H1 (cell line): ENCODE results near the gene CYP51A1. TPM values are rescaled to one million over a fixed set of nuclear protein-coding genes. Genes with fewer than 3 reads are reported as not detected.

Experiments
- CTCF ChIA-PET: fragments of 300-600 bp; sonication (Branson Sonifier 250); formaldehyde crosslinking; loops from one replicate; lab custom pipeline; 2021; ENCODE audit not compliant: partially characterized antibody; lab: Charles Lee
- POLR2A ChIA-PET: fragments of 300-600 bp; sonication (Branson Sonifier 250); formaldehyde crosslinking; loops from one replicate; lab custom pipeline; 2021; ENCODE audit warnings: inconsistent platforms; ENCODE audit not compliant: partially characterized antibody; lab: Charles Lee
- DNase-seq, 2 experiments: peaks; one replicate each; pipeline versions ENCODE4 v3.0.0 to v3.0.0-alpha.2; 2010 to 2022; ENCODE audit warnings: low spot score in 2 of 2, low read depth in 1 of 2, mixed read lengths in 1 of 2
- FAIRE-seq: peaks from 2 replicates; lab custom pipeline; 2011; peaks lifted over from hg19 to GRCh38; lab: Jason Lieb, UNC
- H2AFZ ChIP-seq: 2 replicates; pipeline ENCODE4 v1.8.1; 2012; ENCODE audit warnings: low read length, inconsistent platforms
- H2AK5ac ChIP-seq: 2 replicates; pipeline ENCODE4 v1.6.1; 2013; ENCODE audit warnings: low read depth, low read length
- H2BK120ac ChIP-seq: replicated peaks from 2 replicates; pipeline ENCODE3; 2013; ENCODE audit warnings: low read depth, low read length, inconsistent platforms
- H2BK12ac ChIP-seq: 2 replicates; pipeline ENCODE4 v1.6.1; 2013; ENCODE audit warnings: low read depth, low read length
- H2BK15ac ChIP-seq: 2 replicates; pipeline ENCODE4 v1.6.1; 2013; ENCODE audit warnings: low read length
- H2BK20ac ChIP-seq: 2 replicates; pipeline ENCODE4 v1.6.1; 2013; ENCODE audit warnings: low read length
- H2BK5ac ChIP-seq: 2 replicates; pipeline ENCODE4 v1.6.1; 2013; ENCODE audit warnings: low read depth, low read length
- H3K14ac ChIP-seq: 2 replicates; pipeline ENCODE4 v1.6.1; 2013; ENCODE audit warnings: inconsistent platforms; ENCODE audit not compliant: insufficient read length
- H3K18ac ChIP-seq: 2 replicates; pipeline ENCODE4 v1.6.1; 2013; ENCODE audit warnings: low read length; ENCODE audit errors: extremely low read depth
- H3K23ac ChIP-seq: 2 replicates; pipeline ENCODE4 v1.6.1; 2013; ENCODE audit warnings: inconsistent platforms; ENCODE audit not compliant: insufficient read length
- H3K23me2 ChIP-seq: 2 replicates; pipeline ENCODE4 v1.6.1; 2013; ENCODE audit warnings: low read depth, low read length
- H3K27ac ChIP-seq: 2 replicates; pipeline ENCODE4 v1.6.1; 2011; ENCODE audit warnings: low read depth, low read length, inconsistent platforms
- H3K27me3 ChIP-seq, 4 experiments: replicated peaks in 1 of 4; 1 replicate in 1 of 4; 2 replicates in 3 of 4; pipeline versions ENCODE4 v1.6.1 to v1.8.1; 2011 to 2013; ENCODE audit warnings: low read length in 3 of 4, mild to moderate bottlenecking in 3 of 4, inconsistent platforms in 2 of 4, mixed read lengths in 2 of 4, moderate library complexity in 1 of 4; ENCODE audit not compliant: control insufficient read depth in 3 of 4, insufficient read depth in 3 of 4; ENCODE audit errors: extremely low read depth in 1 of 4
- H3K36me3 ChIP-seq, 4 experiments: 2 replicates each; pipeline versions ENCODE4 v1.6.1 to v1.8.1; 2011 to 2013; ENCODE audit warnings: mild to moderate bottlenecking in 4 of 4, low read length in 3 of 4, moderate library complexity in 2 of 4, control low read depth in 1 of 4, inconsistent platforms in 1 of 4; ENCODE audit not compliant: insufficient read depth in 4 of 4, control insufficient read depth in 2 of 4
- H3K4ac ChIP-seq: replicated peaks from 2 replicates; pipeline ENCODE3; 2013; ENCODE audit warnings: low read length, low read depth, mixed read lengths, inconsistent platforms; ENCODE audit not compliant: insufficient read length
- H3K4me1 ChIP-seq, 4 experiments: replicated peaks in 1 of 4; 1 replicate in 1 of 4; 2 replicates in 3 of 4; pipeline versions ENCODE4 v1.6.1 to v1.8.1; 2011 to 2013; ENCODE audit warnings: low read length in 3 of 4, inconsistent platforms in 2 of 4, mixed read lengths in 1 of 4; ENCODE audit not compliant: insufficient read depth in 4 of 4, control insufficient read depth in 3 of 4
- H3K4me2 ChIP-seq, 2 experiments: 2 replicates each; pipeline versions ENCODE4 v1.6.1 to v1.8.1; 2011 to 2013; ENCODE audit warnings: low read depth in 2 of 2, low read length in 2 of 2, control low read depth in 1 of 2, inconsistent platforms in 1 of 2, mild to moderate bottlenecking in 1 of 2; ENCODE audit not compliant: insufficient read depth in 1 of 2
- H3K4me3 ChIP-seq, 4 experiments: fragments of 200-600, 300-600 bp in 1 of 4; sonication (generic), shearing (Covaris generic), sonication (Bioruptor Twin) in 1 of 4; 2 replicates each; pipeline versions ENCODE4 v1.5.1 to v1.8.1; 2011 to 2016; ENCODE audit warnings: low read length in 4 of 4, low read depth in 3 of 4, control low read depth in 2 of 4, inconsistent platforms in 2 of 4, mild to moderate bottlenecking in 2 of 4, mixed read lengths in 1 of 4, moderate library complexity in 1 of 4; ENCODE audit not compliant: insufficient read depth in 2 of 4; ENCODE audit errors: extremely low read depth in 1 of 4
- H3K56ac ChIP-seq: replicated peaks from 2 replicates; pipeline ENCODE3; 2013; ENCODE audit warnings: low read depth, mild to moderate bottlenecking, mixed read lengths, low read length, inconsistent platforms; ENCODE audit not compliant: insufficient read length
- H3K79me1 ChIP-seq: 2 replicates; pipeline ENCODE4 v1.6.1; 2013; ENCODE audit warnings: low read depth, low read length, control low read depth
- H3K79me2 ChIP-seq, 2 experiments: 2 replicates each; pipeline versions ENCODE4 v1.6.1 to v1.8.1; 2012 to 2013; ENCODE audit warnings: low read length in 2 of 2, mild to moderate bottlenecking in 2 of 2, inconsistent platforms in 1 of 2; ENCODE audit not compliant: insufficient read depth in 2 of 2, control insufficient read depth in 1 of 2
- H3K9ac ChIP-seq, 4 experiments: replicated peaks in 1 of 4; 1 replicate in 1 of 4; 2 replicates in 3 of 4; pipeline versions ENCODE4 v1.6.1 to v1.8.1; 2011 to 2013; ENCODE audit warnings: low read depth in 3 of 4, low read length in 3 of 4, control low read depth in 2 of 4, mild to moderate bottlenecking in 2 of 4, moderate library complexity in 2 of 4, inconsistent platforms in 1 of 4; ENCODE audit errors: extremely low read depth in 1 of 4
- H3K9me3 ChIP-seq, 2 experiments: 2 replicates each; pipeline versions ENCODE4 v1.6.1 to v1.8.1; 2012 to 2013; ENCODE audit warnings: mild to moderate bottlenecking in 2 of 2, moderate library complexity in 2 of 2, control low read depth in 1 of 2, inconsistent platforms in 1 of 2, low read depth in 1 of 2, low read length in 1 of 2, mixed read lengths in 1 of 2; ENCODE audit not compliant: insufficient read depth in 2 of 2
- H4K20me1 ChIP-seq, 2 experiments: replicated peaks in 1 of 2; 2 replicates each; pipeline versions ENCODE3 to v1.8.1; 2011 to 2013; ENCODE audit warnings: inconsistent platforms in 2 of 2, low read length in 2 of 2, mild to moderate bottlenecking in 1 of 2; ENCODE audit not compliant: insufficient read depth in 2 of 2, control insufficient read depth in 1 of 2
- H4K5ac ChIP-seq: 2 replicates; pipeline ENCODE4 v1.6.1; 2013; ENCODE audit warnings: low read length, low read depth, mixed read lengths, inconsistent platforms; ENCODE audit not compliant: insufficient read length
- H4K8ac ChIP-seq: 2 replicates; pipeline ENCODE4 v1.8.0; 2013; ENCODE audit warnings: mild to moderate bottlenecking, moderate library complexity, low read length, inconsistent platforms; ENCODE audit not compliant: insufficient read depth; ENCODE audit errors: extremely low read depth
- H4K91ac ChIP-seq: replicated peaks from 2 replicates; pipeline ENCODE3; 2013; ENCODE audit warnings: low read length, mixed read lengths, inconsistent platforms; ENCODE audit not compliant: insufficient read length
- CBX5 ChIP-seq: fragments of 300-800, 300-1000 bp; sonication (generic); IDR thresholded peaks from 2 replicates; pipeline ENCODE4 v1.7.1; 2016; ENCODE audit warnings: antibody characterized with exemption, low read length, low read depth
- EZH2 ChIP-seq: fragments of 200-600 bp; sonication (generic); IDR thresholded peaks from 2 replicates; pipeline ENCODE4 v1.7.1; 2012; ENCODE audit warnings: low read depth, mild to moderate bottlenecking, moderate library complexity, low read length, inconsistent platforms; ENCODE audit not compliant: severe bottlenecking
- TAF1 ChIP-seq: IDR thresholded peaks from 2 replicates; pipeline ENCODE4 v1.6.1; 2011; ENCODE audit warnings: mild to moderate bottlenecking, low read depth, low read length
- TBP ChIP-seq: IDR thresholded peaks from 2 replicates; pipeline ENCODE4 v1.6.1; 2011; ENCODE audit warnings: low read depth, low read length, improper control_type of control experiment
- WGBS, 2 experiments: shearing (Covaris generic) in 1 of 2; methylation state at CpG; one replicate each; pipeline versions ENCODE4 v1.1.6 to v1.1.7; 2013 to 2015; ENCODE audit warnings: low lambda C conversion rate in 2 of 2, mixed read lengths in 2 of 2, inconsistent platforms in 1 of 2, low coverage in 1 of 2, missing lambda C conversion rate in 1 of 2; ENCODE audit not compliant: insufficient replicate concordance in 2 of 2, insufficient coverage in 1 of 2, insufficient read length in 1 of 2; ENCODE audit errors: extremely low coverage in 1 of 2, missing lambda C conversion rate in 1 of 2; 5-methylcytosine and 5-hydroxymethylcytosine counted together
- polyA plus RNA-seq, 7 experiments: library from polyadenylated mRNA; depleted of rRNA in 3 of 7; stranded (reverse) in 5 of 7; unstranded in 2 of 7; fragments of >200 nt in 5 of 7; fragments of 200-250 nt in 2 of 7; gene quantifications; 1 replicate in 5 of 7; 2 replicates in 1 of 7; 4 replicates in 1 of 7; pipeline versions ENCODE4 v1.2.1 to v1.2.3, GENCODE V29; 2011 to 2013; ENCODE audit warnings: missing spikeins in 2 of 7, mixed read lengths in 2 of 7
- total RNA-seq: library from RNA; stranded (reverse); fragmentation: NEBNext Ultra II Directional; extraction: Animal tissue kit (Norgen Biotek cat#: 25700); gene quantifications from 2 replicates; pipeline ENCODE4 v1.2.1, GENCODE V29; 2021

The CYP51A1 gene
- total and polyA plus RNA-seq, 2 of the 8 experiments (the other 6 are each of a cell fraction or from before 2014, with no cell fraction given): 9.8 to 111 TPM

DNA sequence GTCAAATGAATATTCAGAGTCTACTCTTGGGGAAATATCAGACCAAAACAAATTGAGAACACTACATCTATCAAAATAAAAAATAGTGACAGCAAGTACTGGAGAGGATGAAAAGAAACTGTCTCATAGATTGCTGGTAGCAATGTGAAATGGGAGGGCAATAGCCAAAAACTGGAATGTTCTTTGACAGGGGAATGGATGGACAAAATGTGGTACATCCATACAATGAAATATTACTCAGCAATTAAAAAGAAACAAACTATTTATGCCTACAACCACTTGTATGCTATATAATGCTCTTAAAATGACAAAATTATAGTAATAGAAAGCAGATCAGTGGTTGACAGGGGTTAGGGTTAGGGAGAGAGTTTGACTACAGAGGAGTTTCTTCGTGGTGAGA, 46.0 kb downstream of the CYP51A1 start:
- Histone ChIP-seq H3K4me2 (no peak overlapping the region), H3K9ac (no peak overlapping the region), H3K4me1 (no peaks in the 10 kb centered on the region), H3K14ac (no peak overlapping the region), H3K79me2 (no peaks in the 10 kb centered on the region), H2BK12ac (no peak overlapping the region), H3K79me1 (no peaks in the 10 kb centered on the region), H3K9me3 (no peaks in the 10 kb centered on the region), H2BK20ac (no peak overlapping the region), H2BK5ac (no peak overlapping the region), H4K91ac (no peak overlapping the region), H3K27me3 (peaks cover 0 to 1% (median 0%) of the 10 kb centered on the region in 4 experiments; a peak in 1 of 7 replicates), H2BK15ac (no peak overlapping the region), H3K56ac (no peak overlapping the region), H3K4ac (no peak overlapping the region), H4K5ac (no peak overlapping the region), H3K36me3 (peaks cover 3 to 39% (median 19%) of the 10 kb centered on the region in 4 experiments; a peak in 6 of 8 replicates), H4K8ac (no peak overlapping the region), H2AK5ac (no peak overlapping the region), H2AFZ (no peak overlapping the region), H3K23me2 (no peaks in the 10 kb centered on the region), H3K18ac (no peak overlapping the region), H3K23ac (no peak overlapping the region), H3K27ac (no peak overlapping the region), H2BK120ac (no peak overlapping the region), H4K20me1 (peaks cover 0 to 3% of the 10 kb centered on the region in 2 experiments), H3K4me3 (no peak overlapping the region)
- WGBS, 2 experiments: 87% methylated on average over 1 of the region's 1 CpG; no CpG with 5 or more reads in 1 of the 2 experiments
- ChIA-PET POLR2A (no interaction called here), CTCF (no interaction called here)
- no peak for FAIRE-seq
- DNase-seq: no peak
- TF ChIP-seq TBP (no peak), TAF1 (no peak), CBX5 (no peak), EZH2 (no peak)
